Lower leg skin (tissue), 4 donors: Measurements from ENCODE around the gene SPOCK1. TPM values are rescaled to one million over a fixed set of nuclear protein-coding genes. Genes with fewer than 3 reads are reported as not detected.

Experiments
- DNase-seq, 2 donors: peaks; one replicate each; pipeline ENCODE4 v3.0.0-alpha.2; 2019; ENCODE audit warnings: low spot score in 2 of 2
- H3K4me3 ChIP-seq: fragments of 200-600 bp; sonication (generic); 2 replicates; pipeline ENCODE4 v1.5.1; 2017; ENCODE audit warnings: mild to moderate bottlenecking, low read depth; ENCODE audit not compliant: poor library complexity, severe bottlenecking
- CTCF ChIP-seq, 3 donors: fragments of 450-650 bp; IDR thresholded peaks; one replicate each; pipeline ENCODE4 v1.5.1; 2016; ENCODE audit warnings: antibody characterized with exemption in 3 of 3, mild to moderate bottlenecking in 3 of 3, moderate library complexity in 2 of 3
- POLR2A ChIP-seq, 2 donors: fragments of 450-650 bp; IDR thresholded peaks; one replicate each; pipeline ENCODE4 v1.6.1; 2016 to 2017; ENCODE audit warnings: antibody characterized with exemption in 2 of 2, mild to moderate bottlenecking in 1 of 2, moderate library complexity in 1 of 2
- WGBS, 2 donors: methylation state at CpG; one replicate each; pipeline ENCODE4 v1.1.5; 2018; 5-methylcytosine and 5-hydroxymethylcytosine counted together
- intact Hi-C: fragments of 100-400 bp; cut with DNase I; formaldehyde crosslinking; loops from one replicate; pipeline ENCODE4 v1.15.0; 2023; ENCODE audit warnings: low total_unique reads
- total RNA-seq, 4 donors: library from RNA; depleted of rRNA; stranded (reverse); fragments of >200 nt; gene quantifications; one replicate each; pipeline ENCODE4 v1.1.0, GENCODE V29; 2016

Gene SPOCK1
- total RNA-seq, 4 donors from 2014 or later: 7.9 to 21.5 (median 11.7) TPM

GRCh38 chr5:137101544-137101943 is 397.6 kb downstream of the SPOCK1 start:
- H3K4me3 ChIP-seq: no peak overlapping the region

GRCh38 chr5:137099651-137100050 is 399.5 kb downstream of the SPOCK1 start:
- 83 to 95% methylated on average over 3 of the region's 3 CpGs for WGBS, 2 donors
- TF ChIP-seq CTCF (IDR thresholded peaks at IDR 0.05) (no peak), POLR2A (IDR thresholded peaks at IDR 0.05) (no peak)
- no peak for DNase-seq
- no peak overlapping the region for H3K4me3 ChIP-seq
- intact Hi-C loops: no loop called here

More at GRCh38 chr5:137101544-137101943, 397.6 kb downstream of the SPOCK1 start:
- no peak for DNase-seq
- WGBS, 2 donors: 54 to 61% methylated on average over 2 of the region's 2 CpGs
- TF ChIP-seq CTCF (IDR thresholded peaks at IDR 0.05) (no peak), POLR2A (IDR thresholded peaks at IDR 0.05) (no peak)
- intact Hi-C loops: no loop called here

- WGBS, 2 donors: 83 to 90% methylated on average over 4 of the region's 4 CpGs
- intact Hi-C loops: no loop called here
- H3K4me3 ChIP-seq: no peak overlapping the region
- TF ChIP-seq POLR2A (IDR thresholded peaks at IDR 0.05): no peak
- no peak for TF ChIP-seq CTCF (IDR thresholded peaks at IDR 0.05)
- no peak for DNase-seq
Observed at GRCh38 chr5:137098663-137099062, 400.5 kb downstream of the SPOCK1 start.

GRCh38 chr5:137098238-137098637 is 400.9 kb downstream of the SPOCK1 start:
- no peak overlapping the region for H3K4me3 ChIP-seq
- WGBS, 2 donors: 74 to 76% methylated on average over 1 of the region's 1 CpG
- intact Hi-C loops: no loop called here
- TF ChIP-seq CTCF (IDR thresholded peaks at IDR 0.05) (no peak), POLR2A (IDR thresholded peaks at IDR 0.05) (no peak)
- DNase-seq: no peak

DNA sequence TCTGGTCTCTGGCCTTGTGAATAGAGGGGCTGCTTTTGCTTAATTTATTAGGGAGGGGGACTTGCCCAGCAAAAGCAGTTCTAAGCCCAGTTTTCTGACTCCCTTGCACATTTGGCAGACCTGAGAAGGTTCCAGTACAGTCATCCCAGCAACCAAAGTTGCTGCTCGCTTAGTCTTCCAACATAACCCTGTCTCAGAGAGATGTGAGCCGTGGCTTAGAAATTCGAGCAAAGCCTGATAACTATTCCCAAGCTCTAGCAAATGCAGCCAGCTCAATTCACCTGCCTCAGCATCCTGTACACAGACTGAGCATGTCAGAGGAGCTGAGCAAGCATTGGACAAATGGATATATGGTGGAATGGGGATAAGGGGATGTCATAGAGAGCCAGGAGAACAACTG is 401.9 kb downstream of the SPOCK1 start:
- intact Hi-C loops: no loop called here
- DNase-seq: peak in 1 of 2 donors; percentile 17
- TF ChIP-seq POLR2A (IDR thresholded peaks at IDR 0.05): no peak
- no peak for TF ChIP-seq CTCF (IDR thresholded peaks at IDR 0.05)
- H3K4me3 ChIP-seq: no peak overlapping the region
- WGBS, 2 donors: 89 to 98% methylated on average over 3 of the region's 3 CpGs
